Measurements from ENCODE around the gene KDM4D.

KDM4D gene

GRCh38 chr11:94934846-94935245 is 38.7 kb upstream of the KDM4D start:
- H3K4me1 Mint-ChIP-seq, result peaks cover 42% of the 10 kb centered on the region
- no peaks in the 10 kb centered on the region for H3K36me3 Mint-ChIP-seq (ENCODE audit: low read depth)
- DNase-seq, result no peak
- no peak for TF ChIP-seq CTCF (IDR thresholded peaks at IDR 0.05)
- H3K9me3 Mint-ChIP-seq, result no peaks in the 10 kb centered on the region
- H3K27ac Mint-ChIP-seq, result peak overlapping the region; percentile 44
- H3K27me3 Mint-ChIP-seq (ENCODE audit: low read depth, poor library complexity), result peaks cover 10% of the 10 kb centered on the region
- H3K4me3 Mint-ChIP-seq, result no peak overlapping the region

- peaks cover 4% of the 10 kb centered on the region for H3K9me3 Mint-ChIP-seq
- H3K36me3 Mint-ChIP-seq (ENCODE audit: low read depth), result peaks cover 1% of the 10 kb centered on the region
- no peak for DNase-seq
- TF ChIP-seq CTCF (IDR thresholded peaks at IDR 0.05), result no peak
- H3K4me3 Mint-ChIP-seq, result no peak overlapping the region
- H3K27me3 Mint-ChIP-seq (ENCODE audit: low read depth, poor library complexity), result peaks cover 15% of the 10 kb centered on the region
- peaks cover 55% of the 10 kb centered on the region for H3K4me1 Mint-ChIP-seq
- no peak overlapping the region for H3K27ac Mint-ChIP-seq
Measured at GRCh38 chr11:94938095-94939055, 35.1 kb upstream of the KDM4D start.

GRCh38 chr11:94939346-94939745 is 34.2 kb upstream of the KDM4D start:
- no peak for DNase-seq
- Mint-ChIP-seq H3K27me3 (ENCODE audit: low read depth, poor library complexity) (peaks cover 15% of the 10 kb centered on the region), H3K9me3 (peaks cover 6% of the 10 kb centered on the region), H3K36me3 (ENCODE audit: low read depth) (peaks cover 4% of the 10 kb centered on the region), H3K27ac (no peak overlapping the region), H3K4me1 (peaks cover 50% of the 10 kb centered on the region), H3K4me3 (no peak overlapping the region)
- TF ChIP-seq CTCF (IDR thresholded peaks at IDR 0.05), result no peak

DNA sequence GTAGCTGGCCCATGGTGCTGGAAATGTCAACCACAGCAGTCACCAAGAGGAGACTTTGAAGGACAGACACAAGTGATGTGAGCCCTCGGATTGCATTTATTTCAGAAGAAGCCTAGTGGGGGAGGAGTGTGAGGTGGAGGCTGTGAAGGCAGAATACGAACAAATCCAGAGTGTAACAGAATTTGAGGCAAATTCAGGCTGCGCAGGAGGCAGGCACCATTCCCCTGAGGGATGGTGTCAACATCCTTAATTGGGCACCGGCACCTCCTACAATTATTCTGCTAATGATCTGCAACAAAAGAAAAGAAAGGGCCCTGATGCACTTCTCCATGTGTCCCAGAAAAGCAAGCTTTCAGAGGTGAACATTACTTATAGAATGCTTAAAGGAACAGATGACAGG is 32.4 kb upstream of the KDM4D start:
- peaks cover 48% of the 10 kb centered on the region for H3K4me1 Mint-ChIP-seq
- peaks cover 4% of the 10 kb centered on the region for H3K36me3 Mint-ChIP-seq (ENCODE audit: low read depth)
- no peak for TF ChIP-seq CTCF (IDR thresholded peaks at IDR 0.05)
- no peak overlapping the region for H3K4me3 Mint-ChIP-seq
- DNase-seq, result no peak
- peak overlapping the region; percentile 68 for H3K27ac Mint-ChIP-seq
- H3K27me3 Mint-ChIP-seq (ENCODE audit: low read depth, poor library complexity), result peaks cover 19% of the 10 kb centered on the region
- H3K9me3 Mint-ChIP-seq, result peaks cover 6% of the 10 kb centered on the region

DNA sequence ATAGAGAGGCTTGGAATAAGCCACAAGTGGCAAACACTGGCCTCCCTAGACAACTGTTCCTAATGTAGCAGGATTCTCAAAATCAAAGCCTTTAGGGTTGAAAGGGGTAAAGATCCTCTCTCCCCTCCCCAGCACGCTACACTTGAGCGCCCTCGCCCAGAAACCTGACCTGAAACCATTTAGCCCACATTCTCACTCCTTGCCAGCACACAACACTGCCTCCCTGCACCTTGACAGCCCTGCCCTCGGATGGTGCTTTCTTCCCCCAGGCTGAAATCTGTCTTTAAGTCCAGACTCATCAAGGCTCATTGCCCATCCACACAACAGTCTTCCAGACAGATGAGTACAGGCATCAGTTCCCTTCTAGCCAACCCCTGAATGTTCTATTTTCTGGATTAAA is 26.7 kb upstream of the KDM4D start:
- peak; percentile 24 for DNase-seq

More for the DNA sequence above, 26.7 kb upstream of the KDM4D start:
- Mint-ChIP-seq H3K27ac (peak overlapping the region; percentile 70), H3K36me3 (ENCODE audit: low read depth) (peaks cover 4% of the 10 kb centered on the region), H3K9me3 (peaks cover 12% of the 10 kb centered on the region), H3K4me3 (no peak overlapping the region), H3K27me3 (ENCODE audit: low read depth, poor library complexity) (peaks cover 21% of the 10 kb centered on the region), H3K4me1 (peaks cover 43% of the 10 kb centered on the region)
- no peak for TF ChIP-seq CTCF (IDR thresholded peaks at IDR 0.05)

All from nephron progenitor cell (in vitro differentiated cells).